ENCODE measurements around the gene ORC5.

The ORC5 gene

DNA sequence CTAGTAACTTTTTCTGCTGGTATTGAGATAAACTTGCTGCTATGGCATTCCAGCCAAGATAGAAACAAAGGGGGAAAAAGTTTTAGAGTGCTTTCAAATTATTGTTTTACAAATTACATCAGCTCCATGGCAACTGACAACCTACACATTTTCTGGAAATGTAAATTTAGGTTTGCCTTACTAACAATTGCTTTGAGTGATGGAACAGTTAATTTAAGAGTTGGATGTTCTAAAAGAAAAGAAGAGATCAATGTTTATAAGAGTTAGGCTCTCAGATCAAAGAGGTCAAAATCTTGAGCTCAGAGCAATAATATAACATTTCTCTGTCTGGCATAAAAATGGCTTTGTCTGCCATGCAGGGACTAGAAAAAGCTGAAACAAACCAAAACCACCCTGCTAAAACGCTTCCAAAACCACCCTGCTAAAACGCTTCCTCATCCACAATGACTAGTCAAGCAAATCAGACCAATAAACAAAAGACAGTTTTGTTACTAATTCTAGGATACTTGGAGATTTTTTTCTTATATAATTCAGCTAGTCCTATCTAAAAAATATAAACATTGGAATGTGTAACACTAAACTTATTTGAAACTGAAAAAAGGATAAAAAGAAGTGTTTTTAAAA, 32.3 kb downstream of the ORC5 start:
- Histone ChIP-seq H3K27ac (ENCODE audit: extremely low read depth, low read depth, low read length) (no peak overlapping the region), H3K36me3 (ENCODE audit: control insufficient read depth in 2 of 2, insufficient read depth in 1 of 2, low read length in 2 of 2) (peaks cover 0 to 8% of the 10 kb centered on the region in 2 experiments; a peak in 1 of 3 replicates), H3K4me3 (ENCODE audit: low read depth, low read length) (no peak overlapping the region), H3K4me1 (ENCODE audit: control insufficient read depth, insufficient read depth, low read length) (no peaks in the 10 kb centered on the region), H3K9me3 (ENCODE audit: control insufficient read depth, insufficient read depth, low read depth, low read length) (no peaks in the 10 kb centered on the region)
- POLR2A ChIA-PET = no interaction called here
- CTCF ChIA-PET = interaction anchor here (0.6 to 0.7 kb wide), 2 partner anchors 149 to 287 kb away, joined by 3 to 4 read pairs; no protein-coding TSS in a partner anchor
- TF ChIP-seq ZEB2 (tag by site-specific recombination; IDR thresholded peaks at IDR 0.05) (no peak), ZNF146 (tag by site-specific recombination; IDR thresholded peaks at IDR 0.05) (no peak), KLF7 (tag by site-specific recombination; IDR thresholded peaks at IDR 0.05; ENCODE audit: borderline replicate concordance) (no peak), GLIS2 (tag by site-specific recombination; IDR thresholded peaks at IDR 0.05) (no peak), ZNF366 (tag by site-specific recombination; conservative IDR thresholded peaks at IDR 0.05) (no peak), ZNF214 (tag by site-specific recombination; IDR thresholded peaks at IDR 0.05; ENCODE audit: borderline replicate concordance) (no peak), ZNF830 (tag by site-specific recombination; IDR thresholded peaks at IDR 0.05; ENCODE audit: low read depth) (no peak), ZNF629 (tag by site-specific recombination; IDR thresholded peaks at IDR 0.05) (no peak)
- TF ChIP-seq, protein P1, sequence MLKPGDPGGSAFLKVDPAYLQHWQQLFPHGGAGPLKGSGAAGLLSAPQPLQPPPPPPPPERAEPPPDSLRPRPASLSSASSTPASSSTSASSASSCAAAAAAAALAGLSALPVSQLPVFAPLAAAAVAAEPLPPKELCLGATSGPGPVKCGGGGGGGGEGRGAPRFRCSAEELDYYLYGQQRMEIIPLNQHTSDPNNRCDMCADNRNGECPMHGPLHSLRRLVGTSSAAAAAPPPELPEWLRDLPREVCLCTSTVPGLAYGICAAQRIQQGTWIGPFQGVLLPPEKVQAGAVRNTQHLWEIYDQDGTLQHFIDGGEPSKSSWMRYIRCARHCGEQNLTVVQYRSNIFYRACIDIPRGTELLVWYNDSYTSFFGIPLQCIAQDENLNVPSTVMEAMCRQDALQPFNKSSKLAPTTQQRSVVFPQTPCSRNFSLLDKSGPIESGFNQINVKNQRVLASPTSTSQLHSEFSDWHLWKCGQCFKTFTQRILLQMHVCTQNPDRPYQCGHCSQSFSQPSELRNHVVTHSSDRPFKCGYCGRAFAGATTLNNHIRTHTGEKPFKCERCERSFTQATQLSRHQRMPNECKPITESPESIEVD (tag by site-specific recombination; IDR thresholded peaks at IDR 0.05) = no peak
- TF ChIP-seq, protein P2, sequence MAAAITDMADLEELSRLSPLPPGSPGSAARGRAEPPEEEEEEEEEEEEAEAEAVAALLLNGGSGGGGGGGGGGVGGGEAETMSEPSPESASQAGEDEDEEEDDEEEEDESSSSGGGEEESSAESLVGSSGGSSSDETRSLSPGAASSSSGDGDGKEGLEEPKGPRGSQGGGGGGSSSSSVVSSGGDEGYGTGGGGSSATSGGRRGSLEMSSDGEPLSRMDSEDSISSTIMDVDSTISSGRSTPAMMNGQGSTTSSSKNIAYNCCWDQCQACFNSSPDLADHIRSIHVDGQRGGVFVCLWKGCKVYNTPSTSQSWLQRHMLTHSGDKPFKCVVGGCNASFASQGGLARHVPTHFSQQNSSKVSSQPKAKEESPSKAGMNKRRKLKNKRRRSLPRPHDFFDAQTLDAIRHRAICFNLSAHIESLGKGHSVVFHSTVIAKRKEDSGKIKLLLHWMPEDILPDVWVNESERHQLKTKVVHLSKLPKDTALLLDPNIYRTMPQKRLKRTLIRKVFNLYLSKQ (tag by site-specific recombination; IDR thresholded peaks at IDR 0.05; ENCODE audit: borderline replicate concordance) = no peak
- TF ChIP-seq, protein P3, sequence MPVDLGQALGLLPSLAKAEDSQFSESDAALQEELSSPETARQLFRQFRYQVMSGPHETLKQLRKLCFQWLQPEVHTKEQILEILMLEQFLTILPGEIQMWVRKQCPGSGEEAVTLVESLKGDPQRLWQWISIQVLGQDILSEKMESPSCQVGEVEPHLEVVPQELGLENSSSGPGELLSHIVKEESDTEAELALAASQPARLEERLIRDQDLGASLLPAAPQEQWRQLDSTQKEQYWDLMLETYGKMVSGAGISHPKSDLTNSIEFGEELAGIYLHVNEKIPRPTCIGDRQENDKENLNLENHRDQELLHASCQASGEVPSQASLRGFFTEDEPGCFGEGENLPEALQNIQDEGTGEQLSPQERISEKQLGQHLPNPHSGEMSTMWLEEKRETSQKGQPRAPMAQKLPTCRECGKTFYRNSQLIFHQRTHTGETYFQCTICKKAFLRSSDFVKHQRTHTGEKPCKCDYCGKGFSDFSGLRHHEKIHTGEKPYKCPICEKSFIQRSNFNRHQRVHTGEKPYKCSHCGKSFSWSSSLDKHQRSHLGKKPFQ (tag by site-specific recombination; IDR thresholded peaks at IDR 0.05) = no peak

DNA sequence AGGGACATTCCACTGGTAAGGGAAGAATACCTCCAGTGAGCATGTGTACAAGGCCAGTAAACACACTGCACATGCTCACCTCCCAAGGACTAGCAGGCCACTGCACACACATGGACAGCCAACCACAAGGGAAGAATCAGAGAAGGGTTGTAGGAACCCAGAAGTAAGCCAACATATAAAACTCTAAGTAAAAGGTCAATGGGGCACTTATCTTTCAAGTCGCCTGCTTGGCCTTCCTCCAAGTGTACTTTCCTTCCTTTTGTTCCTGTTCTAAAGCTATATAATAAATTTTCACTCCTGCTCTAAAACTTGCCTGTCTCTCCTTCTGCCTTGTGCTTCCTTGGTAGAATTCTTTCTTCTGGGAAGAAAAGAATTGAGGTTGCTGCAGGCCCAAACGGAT, 33.0 kb downstream of the ORC5 start:
- H3K27ac ChIP-seq (ENCODE audit: extremely low read depth, low read depth, low read length) = no peak overlapping the region
- H3K4me1 ChIP-seq (ENCODE audit: control insufficient read depth, insufficient read depth, low read length) = no peaks in the 10 kb centered on the region
- CTCF ChIA-PET = interaction anchor here (0.6 to 0.7 kb wide), 2 partner anchors 150 to 287 kb away, joined by 3 to 4 read pairs; no protein-coding TSS in a partner anchor
- no peaks in the 10 kb centered on the region for H3K9me3 ChIP-seq (ENCODE audit: control insufficient read depth, insufficient read depth, low read depth, low read length)
- peaks cover 0 to 5% of the 10 kb centered on the region in 2 experiments; a peak in 1 of 3 replicates for H3K36me3 ChIP-seq (ENCODE audit: control insufficient read depth in 2 of 2, insufficient read depth in 1 of 2, low read length in 2 of 2)
- POLR2A ChIA-PET = no interaction called here
- H3K4me3 ChIP-seq (ENCODE audit: low read depth, low read length) = no peak overlapping the region
- TF ChIP-seq SP3 (tag by site-specific recombination; IDR thresholded peaks at IDR 0.05) (no peak), ZNF776 (tag by site-specific recombination; IDR thresholded peaks at IDR 0.05; ENCODE audit: borderline replicate concordance) (no peak), ZNF529 (tag by site-specific recombination; IDR thresholded peaks at IDR 0.05; ENCODE audit: insufficient replicate concordance) (no peak), ZNF16 (tag by site-specific recombination; IDR thresholded peaks at IDR 0.05; ENCODE audit: low read depth) (no peak), ZNF223 (tag by site-specific recombination; IDR thresholded peaks at IDR 0.05) (no peak), ZNF335 (tag by site-specific recombination; conservative IDR thresholded peaks at IDR 0.05) (no peak), ZSCAN16 (tag by site-specific recombination; IDR thresholded peaks at IDR 0.05) (no peak), HOXD13 (CRISPR knock-in tag; IDR thresholded peaks at IDR 0.05; ENCODE audit: borderline replicate concordance) (no peak), ZNF184 (tag by site-specific recombination; IDR thresholded peaks at IDR 0.05) (no peak), ZNF266 (tag by site-specific recombination; IDR thresholded peaks at IDR 0.05; ENCODE audit: low read depth) (no peak), ZNF423 (tag by site-specific recombination; IDR thresholded peaks at IDR 0.05) (no peak), ZNF140 (tag by site-specific recombination; IDR thresholded peaks at IDR 0.05) (no peak), ZNF426 (tag by site-specific recombination; IDR thresholded peaks at IDR 0.05) (no peak), ZNF530 (tag by site-specific recombination; IDR thresholded peaks at IDR 0.05; ENCODE audit: low read depth) (no peak)
- TF ChIP-seq, protein P4, sequence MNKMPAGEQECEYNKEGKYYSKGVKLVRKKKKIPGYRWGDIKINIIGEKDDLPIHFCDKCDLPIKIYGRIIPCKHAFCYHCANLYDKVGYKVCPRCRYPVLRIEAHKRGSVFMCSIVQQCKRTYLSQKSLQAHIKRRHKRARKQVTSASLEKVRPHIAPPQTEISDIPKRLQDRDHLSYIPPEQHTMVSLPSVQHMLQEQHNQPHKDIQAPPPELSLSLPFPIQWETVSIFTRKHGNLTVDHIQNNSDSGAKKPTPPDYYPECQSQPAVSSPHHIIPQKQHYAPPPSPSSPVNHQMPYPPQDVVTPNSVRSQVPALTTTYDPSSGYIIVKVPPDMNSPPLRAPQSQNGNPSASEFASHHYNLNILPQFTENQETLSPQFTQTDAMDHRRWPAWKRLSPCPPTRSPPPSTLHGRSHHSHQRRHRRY (tag by site-specific recombination; IDR thresholded peaks at IDR 0.05) = no peak
- TF ChIP-seq, protein P5, sequence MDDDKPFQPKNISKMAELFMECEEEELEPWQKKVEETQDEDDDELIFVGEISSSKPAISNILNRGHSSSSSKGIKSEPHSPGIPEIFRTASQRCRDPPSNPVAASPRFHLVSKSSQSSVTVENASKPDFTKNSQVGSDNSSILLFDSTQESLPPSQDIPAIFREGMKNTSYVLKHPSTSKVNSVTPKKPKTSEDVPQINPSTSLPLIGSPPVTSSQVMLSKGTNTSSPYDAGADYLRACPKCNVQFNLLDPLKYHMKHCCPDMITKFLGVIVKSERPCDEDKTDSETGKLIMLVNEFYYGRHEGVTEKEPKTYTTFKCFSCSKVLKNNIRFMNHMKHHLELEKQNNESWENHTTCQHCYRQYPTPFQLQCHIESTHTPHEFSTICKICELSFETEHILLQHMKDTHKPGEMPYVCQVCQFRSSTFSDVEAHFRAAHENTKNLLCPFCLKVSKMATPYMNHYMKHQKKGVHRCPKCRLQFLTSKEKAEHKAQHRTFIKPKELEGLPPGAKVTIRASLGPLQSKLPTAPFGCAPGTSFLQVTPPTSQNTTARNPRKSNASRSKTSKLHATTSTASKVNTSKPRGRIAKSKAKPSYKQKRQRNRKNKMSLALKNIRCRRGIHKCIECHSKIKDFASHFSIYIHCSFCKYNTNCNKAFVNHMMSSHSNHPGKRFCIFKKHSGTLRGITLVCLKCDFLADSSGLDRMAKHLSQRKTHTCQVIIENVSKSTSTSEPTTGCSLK (tag by site-specific recombination; IDR thresholded peaks at IDR 0.05) = no peak

All from HEK293 (cell line).